Osteocyte (in vitro differentiated cells): Measurements from ENCODE around the gene EMILIN2. TPM values are rescaled to one million over a fixed set of nuclear protein-coding genes. Genes with fewer than 3 reads are reported as not detected.
"Not testable (repeated sequence)": the region's sequence is repeated elsewhere in the genome, so short reads cannot be mapped to it uniquely, and the experiment has no call there.

ENCODE experiments used
- DNase-seq: peaks from one replicate; pipeline ENCODE4 v3.0.0; 2021; ENCODE audit warnings: mixed read lengths; ENCODE audit not compliant: unreplicated experiment; ENCODE audit errors: extremely low spot score
- H3K27ac Mint-ChIP-seq: one replicate; pipeline ENCODE4 v1.8.0; 2021; ENCODE audit warnings: mild to moderate bottlenecking, mixed read lengths; ENCODE audit not compliant: unreplicated experiment
- H3K27me3 Mint-ChIP-seq: one replicate; pipeline ENCODE4 v1.8.0; 2021; ENCODE audit warnings: mixed read lengths; ENCODE audit not compliant: unreplicated experiment
- H3K36me3 Mint-ChIP-seq: one replicate; pipeline ENCODE4 v1.8.0; 2021; ENCODE audit warnings: mixed read lengths; ENCODE audit not compliant: unreplicated experiment
- H3K4me1 Mint-ChIP-seq: one replicate; pipeline ENCODE4 v1.8.0; 2021; ENCODE audit warnings: mixed read lengths; ENCODE audit not compliant: unreplicated experiment
- H3K4me3 Mint-ChIP-seq: one replicate; pipeline ENCODE4 v1.8.0; 2021; ENCODE audit warnings: mild to moderate bottlenecking, moderate library complexity, mixed read lengths; ENCODE audit not compliant: unreplicated experiment
- H3K9me3 Mint-ChIP-seq: one replicate; pipeline ENCODE4 v1.8.0; 2021; ENCODE audit warnings: mixed read lengths; ENCODE audit not compliant: unreplicated experiment
- CTCF ChIP-seq: fragments of 200-600 bp; sonication (generic); IDR thresholded peaks from 2 replicates; pipeline ENCODE4 v1.5.0; 2021; ENCODE audit warnings: antibody characterized with exemption, mild to moderate bottlenecking, moderate library complexity
- total RNA-seq: library from RNA; stranded (reverse); gene quantifications from 2 replicates; pipeline ENCODE4 v1.2.1, GENCODE V29; 2021

The EMILIN2 gene
- total RNA-seq, 1 donor from 2014 or later, result 2.2 TPM

- H3K4me3 Mint-ChIP-seq, result no peak overlapping the region
- H3K36me3 Mint-ChIP-seq, result no peaks in the 10 kb centered on the region
- H3K27ac Mint-ChIP-seq, result no peak overlapping the region
- H3K27me3 Mint-ChIP-seq, result peaks cover 11% of the 10 kb centered on the region
- H3K4me1 Mint-ChIP-seq, result no peaks in the 10 kb centered on the region
- no peak for DNase-seq
- no peak for TF ChIP-seq CTCF
- H3K9me3 Mint-ChIP-seq, result no peaks in the 10 kb centered on the region
These were observed 19.7 kb upstream of the EMILIN2 start for GRCh38 chr18:2827061-2827460.

GRCh38 chr18:2836118-2836517, 10.7 kb upstream of the EMILIN2 start:
- H3K27me3 Mint-ChIP-seq, H3K27ac Mint-ChIP-seq, H3K4me1 Mint-ChIP-seq, H3K9me3 Mint-ChIP-seq, H3K36me3 Mint-ChIP-seq, H3K4me3 Mint-ChIP-seq, DNase-seq: not testable (repeated sequence)

- not testable (repeated sequence) for H3K36me3 Mint-ChIP-seq
These were observed 9.5 kb upstream of the EMILIN2 start for GRCh38 chr18:2837290-2837689.

GRCh38 chr18:2839202-2839601, 7.6 kb upstream of the EMILIN2 start:
- DNase-seq, result no peak
- H3K4me3 Mint-ChIP-seq, result no peak overlapping the region
- H3K27ac Mint-ChIP-seq, result no peak overlapping the region
- peaks cover 6% of the 10 kb centered on the region for H3K9me3 Mint-ChIP-seq
- TF ChIP-seq CTCF, result no peak
- peaks cover 7% of the 10 kb centered on the region for H3K27me3 Mint-ChIP-seq
- no peaks in the 10 kb centered on the region for H3K36me3 Mint-ChIP-seq
- H3K4me1 Mint-ChIP-seq, result peaks cover 7% of the 10 kb centered on the region

More at GRCh38 chr18:2837290-2837689, 9.5 kb upstream of the EMILIN2 start:
- H3K27me3 Mint-ChIP-seq, H3K9me3 Mint-ChIP-seq, H3K4me1 Mint-ChIP-seq, H3K4me3 Mint-ChIP-seq, H3K27ac Mint-ChIP-seq: not testable (repeated sequence)
- DNase-seq, result peak; percentile 10

- H3K36me3 Mint-ChIP-seq, result no peaks in the 10 kb centered on the region
- no peak overlapping the region for H3K27ac Mint-ChIP-seq
- H3K4me3 Mint-ChIP-seq, result no peak overlapping the region
These were observed 6.3 kb upstream of the EMILIN2 start for GRCh38 chr18:2840521-2840920.

GRCh38 chr18:2843146-2843545, 3.7 kb upstream of the EMILIN2 start:
- H3K4me1 Mint-ChIP-seq, result peaks cover 18% of the 10 kb centered on the region
- DNase-seq, result no peak
- no peaks in the 10 kb centered on the region for H3K36me3 Mint-ChIP-seq
- no peak for TF ChIP-seq CTCF
- H3K27ac Mint-ChIP-seq, result no peak overlapping the region
- H3K9me3 Mint-ChIP-seq, result no peaks in the 10 kb centered on the region
- H3K4me3 Mint-ChIP-seq, result no peak overlapping the region
- peaks cover 7% of the 10 kb centered on the region for H3K27me3 Mint-ChIP-seq

More at GRCh38 chr18:2840521-2840920, 6.3 kb upstream of the EMILIN2 start:
- Mint-ChIP-seq H3K9me3 (peaks cover 6% of the 10 kb centered on the region), H3K27me3 (peaks cover 7% of the 10 kb centered on the region), H3K4me1 (peaks cover 7% of the 10 kb centered on the region)
- DNase-seq, result no peak
- no peak for TF ChIP-seq CTCF
